HG03095 (cell line): ENCODE data around the gene ETS2.

ENCODE experiments used
- ATAC-seq: cut with Tn5 transposase; IDR thresholded peaks from one replicate; pipeline ENCODE4 v1.9.1; 2021; ENCODE audit warnings: moderate library complexity; ENCODE audit not compliant: unreplicated experiment

ETS2 gene

DNA sequence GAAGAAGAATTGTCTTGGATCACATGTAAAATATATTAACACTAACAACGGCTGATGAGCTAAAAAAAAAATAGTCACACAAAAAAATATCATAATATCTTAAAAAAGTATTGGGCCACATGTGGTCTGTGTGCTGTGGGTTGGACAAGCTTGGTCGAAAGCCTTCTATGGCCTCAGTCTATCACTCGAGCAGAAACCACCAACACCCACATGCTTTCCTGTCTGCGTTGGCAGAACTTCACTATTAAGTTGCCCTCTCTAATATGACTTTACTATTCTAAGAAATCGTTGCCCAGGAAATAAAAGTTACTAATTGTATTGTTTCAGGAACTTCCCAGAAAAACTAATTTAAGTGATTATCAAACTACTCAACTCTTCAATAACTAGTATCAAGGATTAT, 28.2 kb upstream of the ETS2 start:
- no peak for ATAC-seq

DNA sequence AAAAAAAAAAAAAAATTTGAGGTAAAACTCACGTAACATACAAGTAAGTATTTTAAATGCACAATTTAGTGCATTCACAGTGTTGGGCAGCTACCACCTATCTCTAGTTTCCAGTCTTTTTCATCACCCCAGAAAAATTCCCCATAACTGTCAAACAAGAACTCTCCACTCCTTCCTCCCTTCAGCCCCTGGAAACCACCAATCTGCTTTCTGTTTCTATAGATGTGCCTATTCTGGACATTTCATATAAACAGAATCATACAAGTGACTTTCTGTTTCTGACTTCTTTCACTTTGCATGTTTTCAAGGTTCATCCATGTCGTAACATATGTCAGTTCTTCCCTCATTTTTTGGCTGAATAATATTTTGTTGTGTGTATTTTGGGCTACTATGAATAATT, 24.9 kb upstream of the ETS2 start:
- ATAC-seq: peak; percentile 83

DNA sequence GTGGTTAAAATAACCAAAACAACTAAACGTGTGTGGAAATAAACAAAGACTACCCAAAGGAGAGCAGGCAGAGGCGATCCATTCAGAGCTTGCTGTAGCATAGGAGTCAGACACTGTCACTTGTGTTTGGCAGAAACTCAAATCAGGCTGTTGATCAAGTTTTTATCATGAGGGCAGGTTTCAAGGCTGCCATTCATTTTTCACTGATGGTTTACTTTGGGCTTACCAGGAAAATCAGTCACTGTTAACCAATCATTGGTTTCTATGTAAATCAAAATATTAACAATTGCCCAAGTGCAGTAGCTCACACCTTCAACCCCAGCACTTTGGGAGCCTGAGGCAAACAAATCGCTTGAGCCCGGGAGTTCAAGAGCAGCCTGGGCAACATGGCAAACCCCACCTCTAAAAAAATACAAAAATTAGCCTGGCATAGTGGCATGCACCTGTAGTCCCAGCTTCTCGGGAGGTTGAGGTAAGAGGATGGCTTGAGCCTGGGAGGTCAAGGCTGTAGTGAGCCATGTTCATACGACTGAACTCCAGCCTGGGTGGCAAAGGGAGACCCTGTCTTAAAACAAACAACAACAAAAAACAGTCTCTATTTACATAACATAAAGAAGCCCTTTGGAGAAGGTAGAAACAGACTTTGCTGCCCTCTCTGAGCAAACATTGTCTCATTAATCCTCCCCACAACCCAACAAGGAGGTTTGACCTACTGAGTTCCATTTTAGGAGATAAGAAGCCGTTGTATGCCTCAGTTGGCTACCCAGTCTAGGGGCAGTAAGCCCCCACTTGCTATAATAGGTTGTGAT, 21.1 kb upstream of the ETS2 start:
- ATAC-seq: no peak

DNA sequence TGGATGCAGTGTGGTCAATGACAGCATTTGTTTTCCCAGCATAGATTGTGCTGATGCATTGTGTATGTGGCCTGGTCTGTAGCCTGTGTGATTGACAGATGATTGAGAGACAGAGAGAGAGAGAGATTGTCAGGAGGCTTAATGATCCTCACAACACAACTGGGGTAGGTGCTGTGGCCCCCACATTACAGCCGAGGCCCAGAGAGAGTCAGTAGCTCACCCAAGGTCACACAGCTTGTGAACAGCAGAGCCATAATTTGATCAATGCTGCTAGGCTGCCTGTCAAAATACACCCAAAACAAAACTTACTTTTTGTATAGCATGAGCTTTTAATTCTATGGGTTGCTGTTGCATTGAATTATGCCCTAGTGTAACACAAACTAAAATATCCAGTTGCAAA, 20.2 kb upstream of the ETS2 start:
- ATAC-seq: no peak

DNA sequence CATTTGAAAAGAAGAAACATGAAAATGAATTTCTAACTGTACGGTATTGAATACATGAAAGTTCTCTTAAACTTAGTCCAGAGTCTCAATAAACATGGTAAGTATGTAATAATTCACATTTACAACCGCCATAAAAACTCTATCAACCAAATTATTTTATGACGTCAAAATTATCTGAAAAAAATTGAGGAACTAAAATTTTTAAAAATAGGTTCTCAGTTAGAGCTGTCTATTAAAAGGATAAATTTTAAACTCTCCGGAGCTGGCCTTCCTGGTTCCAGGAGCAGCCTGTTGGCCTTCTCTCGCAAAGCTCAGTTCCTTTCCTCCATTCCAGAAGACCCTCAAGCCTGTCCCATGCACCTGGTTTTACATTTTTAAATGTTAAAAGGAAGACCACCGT, 18.7 kb upstream of the ETS2 start:
- ATAC-seq: no peak

- no peak for ATAC-seq
These were observed 18.1 kb upstream of the ETS2 start for GRCh38 chr21:38787461-38788274.

DNA sequence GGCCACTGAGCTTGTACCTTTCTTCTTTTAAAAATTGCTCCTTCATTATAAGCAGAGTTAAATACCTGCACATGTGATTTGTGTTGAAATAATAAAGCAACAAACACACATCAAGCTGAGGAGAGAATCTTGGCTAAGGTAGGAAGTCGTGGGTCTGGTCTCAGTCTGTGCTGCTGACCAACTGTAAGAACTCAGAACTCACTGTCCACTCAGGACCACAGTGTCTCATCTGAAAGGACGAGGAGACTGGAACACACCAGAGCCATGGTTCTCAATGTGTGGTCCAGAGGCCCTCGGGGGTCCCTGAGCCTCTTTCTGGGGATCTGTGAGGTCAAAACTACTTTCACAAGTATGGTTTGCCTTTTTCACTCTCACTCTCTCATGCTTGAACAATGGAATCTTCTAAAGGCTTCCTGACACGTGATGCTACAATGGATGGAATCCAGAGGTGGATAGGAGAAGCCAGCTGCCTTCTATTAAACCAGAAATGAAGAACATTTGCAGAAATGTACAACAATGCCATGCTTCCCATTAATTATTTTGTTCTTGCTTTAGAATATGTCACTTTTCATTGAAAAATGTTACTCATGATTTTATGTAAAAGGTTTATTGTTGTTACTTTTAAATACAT, 17.3 kb upstream of the ETS2 start:
- no peak for ATAC-seq

GRCh38 chr21:38789275-38789674, 16.5 kb upstream of the ETS2 start:
- no peak for ATAC-seq

DNA sequence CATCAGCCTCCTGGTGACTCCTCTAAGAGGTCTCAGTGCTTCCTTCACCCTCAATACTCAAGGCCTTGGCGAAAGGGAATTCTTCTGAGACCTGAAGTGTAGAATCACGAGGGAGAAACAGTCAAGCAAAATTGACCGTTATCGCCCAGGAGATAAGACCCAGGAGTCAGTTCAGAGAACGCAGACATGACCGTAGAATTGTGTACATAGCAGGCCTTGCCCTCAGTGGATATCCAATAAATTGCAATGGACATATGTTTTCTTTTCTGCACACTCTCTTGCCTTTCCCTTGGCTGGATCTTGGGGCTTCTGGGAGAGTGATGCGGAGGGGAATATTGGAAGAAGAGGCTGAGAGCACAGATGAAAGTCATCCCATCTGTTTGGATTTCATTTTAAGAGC, 15.7 kb upstream of the ETS2 start:
- no peak for ATAC-seq

DNA sequence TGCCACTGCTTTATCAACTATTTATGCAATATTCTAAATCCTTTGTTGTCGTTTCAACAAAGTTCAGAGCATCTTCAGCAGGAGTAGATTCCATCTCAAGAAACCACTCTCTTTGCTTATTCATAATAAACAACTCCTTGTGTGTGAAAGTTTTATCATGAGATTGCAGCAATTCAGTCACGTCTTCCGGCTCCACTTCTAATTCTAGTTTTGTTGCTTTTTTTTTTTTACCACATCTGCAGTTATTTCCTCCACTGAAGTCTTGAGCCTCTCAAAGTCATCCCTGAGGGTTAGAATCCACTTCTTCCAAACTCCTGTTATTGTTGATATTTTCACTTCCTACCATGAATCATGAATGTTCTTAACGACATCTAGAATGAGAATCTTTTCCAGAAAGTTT, 14.8 kb upstream of the ETS2 start:
- ATAC-seq: no peak

GRCh38 chr21:38792676-38793459, 12.9 kb upstream of the ETS2 start:
- no peak for ATAC-seq

DNA sequence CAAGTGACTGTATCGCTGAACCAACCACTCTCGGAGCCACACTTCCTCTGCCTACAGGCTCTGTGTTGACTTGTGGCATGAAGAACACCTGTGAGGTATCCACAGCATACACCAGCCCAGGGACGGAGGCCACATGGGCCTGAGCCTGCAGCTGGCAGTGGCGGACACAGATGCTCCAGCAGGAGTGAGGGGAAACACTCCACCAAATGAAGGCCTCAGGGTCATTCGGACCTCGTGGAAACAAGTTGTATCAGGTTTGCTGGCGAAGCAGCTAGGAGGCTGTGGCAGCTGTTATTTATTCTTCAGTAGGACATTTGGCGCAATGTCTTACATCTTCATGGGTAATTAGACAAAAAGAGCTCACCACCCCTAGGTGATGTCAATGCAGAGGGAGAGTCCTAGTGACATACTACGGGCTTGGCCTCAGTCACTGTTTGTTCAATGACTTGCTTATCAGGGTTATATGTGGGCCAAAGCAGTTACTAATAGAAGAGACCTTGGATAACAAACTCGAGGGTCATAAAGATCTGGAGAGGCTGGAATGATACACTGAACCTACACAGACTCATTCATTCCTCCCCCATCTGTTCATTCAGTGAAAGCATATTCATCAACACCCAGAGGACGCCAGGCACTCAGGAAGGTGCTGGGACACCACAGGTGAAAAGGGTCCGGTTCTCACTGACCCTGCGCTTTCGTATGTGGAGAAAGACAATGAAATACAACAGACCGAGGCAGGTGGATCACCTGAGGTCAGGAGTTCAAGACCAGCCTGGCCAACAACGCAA, 11.6 kb upstream of the ETS2 start:
- ATAC-seq: no peak

- ATAC-seq: no peak
These were observed 10.8 kb upstream of the ETS2 start for GRCh38 chr21:38794978-38795377.

DNA sequence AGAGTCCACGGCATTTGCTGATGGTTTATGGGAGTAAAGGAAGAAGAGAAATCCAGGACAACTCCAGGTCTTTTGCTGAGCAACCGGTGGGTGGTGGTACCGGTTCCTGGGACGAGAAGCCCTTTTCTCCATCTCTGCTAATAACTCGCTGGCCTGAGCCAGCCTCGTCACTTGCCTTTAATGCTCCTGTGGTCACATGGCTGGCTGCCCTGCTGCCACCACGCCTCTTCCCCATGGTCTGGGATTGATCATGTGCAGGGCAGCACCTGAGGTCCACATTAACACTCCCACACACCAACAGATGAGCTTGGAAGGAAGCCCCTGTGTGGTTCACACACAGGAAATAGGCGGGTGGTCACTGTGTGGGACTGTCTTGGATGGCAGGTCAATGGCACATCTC, 10.3 kb upstream of the ETS2 start:
- no peak for ATAC-seq

- ATAC-seq: no peak
These were observed 9.3 kb upstream of the ETS2 start for GRCh38 chr21:38796424-38796823.

GRCh38 chr21:38797470-38797869, 8.3 kb upstream of the ETS2 start:
- no peak for ATAC-seq

DNA sequence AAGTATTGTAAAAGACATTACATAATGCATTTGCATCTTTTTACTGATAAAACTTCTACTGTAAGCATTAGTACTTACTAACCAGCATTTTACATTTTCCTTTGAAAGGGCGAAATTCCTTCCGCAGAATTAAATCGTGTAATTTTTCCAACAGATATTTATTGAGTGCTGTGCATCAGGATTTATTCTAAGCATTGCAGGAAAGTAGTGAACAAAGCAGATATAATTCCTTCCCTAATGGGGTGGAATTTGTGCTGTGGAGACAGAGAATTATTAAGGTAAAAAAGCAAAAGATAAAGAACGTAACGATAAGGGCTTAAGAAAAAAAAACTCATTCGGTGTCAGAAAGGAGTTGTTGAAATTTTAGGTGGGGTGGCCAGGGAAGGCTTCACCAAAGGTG, 7.6 kb upstream of the ETS2 start:
- ATAC-seq: no peak

- ATAC-seq: peak; percentile 55
These were observed 7.2 kb upstream of the ETS2 start for GRCh38 chr21:38798481-38798882.

DNA sequence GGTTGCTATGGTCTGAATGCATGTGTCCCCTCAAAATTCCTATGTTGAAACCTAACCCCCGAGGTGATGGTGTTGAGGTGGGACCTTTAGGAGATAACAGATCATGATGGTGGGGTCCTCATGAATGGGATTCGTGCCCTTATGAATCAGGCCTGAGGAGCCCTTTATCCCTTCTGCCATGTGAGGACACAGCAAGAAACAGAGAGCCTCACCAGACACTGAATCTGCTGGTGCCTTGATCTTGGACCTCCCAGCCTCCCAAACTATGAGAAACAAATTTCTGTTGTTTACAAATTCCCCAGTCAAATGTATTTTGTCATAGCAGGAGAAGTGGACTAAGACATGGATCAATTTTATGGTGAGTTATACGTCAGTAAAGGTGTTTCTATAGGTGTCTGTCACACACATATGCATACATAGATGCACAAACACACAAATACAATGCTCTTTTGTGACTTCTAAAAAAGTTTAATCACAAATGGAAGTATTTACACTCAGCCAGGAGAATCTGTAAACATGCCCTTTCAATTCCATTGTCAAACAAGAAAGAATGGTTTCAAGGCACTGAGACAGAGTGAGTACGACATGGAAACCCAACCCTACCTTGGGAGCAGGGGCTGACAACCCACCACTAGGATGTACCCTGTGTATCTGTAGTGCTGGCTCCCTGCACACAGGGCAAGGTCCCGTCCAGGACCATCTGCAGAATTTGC, 5.5 kb upstream of the ETS2 start:
- no peak for ATAC-seq
